ENCODE results near the gene NIP7. TPM values are rescaled to one million over a fixed set of nuclear protein-coding genes. Genes with fewer than 3 reads are reported as not detected.

The NIP7 gene
- total RNA-seq, 6 donors from 2014 or later, result 2.7 to 21.0 (median 14.1) TPM

GRCh38 chr16:69371564-69371963 is 32.0 kb downstream of the NIP7 start:
- DNase-seq, result no peak

GRCh38 chr16:69373019-69373418 is 33.4 kb downstream of the NIP7 start:
- TF ChIP-seq POLR2AphosphoS5 (IDR thresholded peaks at IDR 0.05), result no peak
- no peak for TF ChIP-seq EP300 (IDR thresholded peaks at IDR 0.05)
- no peak for TF ChIP-seq POLR2A (IDR thresholded peaks at IDR 0.05)
- no peak for TF ChIP-seq CTCF (IDR thresholded peaks at IDR 0.05)

More at GRCh38 chr16:69371564-69371963, 32.0 kb downstream of the NIP7 start:
- Histone ChIP-seq H3K36me3 (peaks cover 24 to 61% (median 45%) of the 10 kb centered on the region in 4 donors), H3K4me1 (no peaks in the 10 kb centered on the region), H3K4me3 (no peak overlapping the region), H3K27ac (no peak overlapping the region), H3K9me3 (no peaks in the 10 kb centered on the region), H3K27me3 (no peaks in the 10 kb centered on the region)
- WGBS, 2 donors, result 81 to 95% methylated on average over 2 of the region's 2 CpGs
- ATAC-seq (ENCODE audit: low FRiP score in 2 of 2), result no peak
- TF ChIP-seq POLR2AphosphoS5 (IDR thresholded peaks at IDR 0.05) (no peak), CTCF (IDR thresholded peaks at IDR 0.05) (no peak), EP300 (IDR thresholded peaks at IDR 0.05) (no peak), POLR2A (IDR thresholded peaks at IDR 0.05) (no peak)

GRCh38 chr16:69376393-69377059 is 37.0 kb downstream of the NIP7 start:
- H3K9me3 ChIP-seq, result no peaks in the 10 kb centered on the region
- no peak overlapping the region for H3K27ac ChIP-seq
- no peak for TF ChIP-seq CTCF (IDR thresholded peaks at IDR 0.05)
- no peak for TF ChIP-seq POLR2AphosphoS5 (IDR thresholded peaks at IDR 0.05)
- TF ChIP-seq POLR2A (IDR thresholded peaks at IDR 0.05), result no peak
- no peak for TF ChIP-seq EP300 (IDR thresholded peaks at IDR 0.05)
- no peak overlapping the region for H3K4me3 ChIP-seq
- 95 to 98% methylated on average over 10 of the region's 10 CpGs for WGBS, 2 donors
- DNase-seq (no peak), ATAC-seq (ENCODE audit: low FRiP score in 2 of 2) (no peak)
- peaks cover 0 to 57% (median 24%) of the 10 kb centered on the region in 4 donors for H3K36me3 ChIP-seq
- peaks cover 0 to 5% (median 2%) of the 10 kb centered on the region in 4 donors for H3K4me1 ChIP-seq
- no peaks in the 10 kb centered on the region for H3K27me3 ChIP-seq

More at GRCh38 chr16:69373019-69373418, 33.4 kb downstream of the NIP7 start:
- ATAC-seq (ENCODE audit: low FRiP score in 2 of 2) (no peak), DNase-seq (no peak)
- no peaks in the 10 kb centered on the region for H3K27me3 ChIP-seq
- no peak overlapping the region for H3K4me3 ChIP-seq
- WGBS, 2 donors, result 94 to 100% methylated on average over 1 of the region's 1 CpG
- H3K27ac ChIP-seq, result no peak overlapping the region
- H3K9me3 ChIP-seq, result no peaks in the 10 kb centered on the region
- no peaks in the 10 kb centered on the region for H3K4me1 ChIP-seq
- H3K36me3 ChIP-seq, result peaks cover 13 to 57% (median 32%) of the 10 kb centered on the region in 4 donors

GRCh38 chr16:69378036-69378435 is 38.5 kb downstream of the NIP7 start:
- Histone ChIP-seq H3K27me3 (no peaks in the 10 kb centered on the region), H3K4me3 (no peak overlapping the region), H3K4me1 (peaks cover 0 to 12% (median 5%) of the 10 kb centered on the region in 4 donors), H3K27ac (peak overlapping the region in 1 of 4 donors; percentile 53), H3K9me3 (no peaks in the 10 kb centered on the region), H3K36me3 (peaks cover 2 to 61% (median 25%) of the 10 kb centered on the region in 4 donors)
- no peak for ATAC-seq (ENCODE audit: low FRiP score in 2 of 2)
- WGBS, 2 donors, result 82 to 100% methylated on average over 1 of the region's 1 CpG
- no peak for DNase-seq
- no peak for TF ChIP-seq CTCF (IDR thresholded peaks at IDR 0.05)
- TF ChIP-seq POLR2A (IDR thresholded peaks at IDR 0.05), result no peak
- no peak for TF ChIP-seq POLR2AphosphoS5 (IDR thresholded peaks at IDR 0.05)
- no peak for TF ChIP-seq EP300 (IDR thresholded peaks at IDR 0.05)

GRCh38 chr16:69378760-69379159 is 39.2 kb downstream of the NIP7 start:
- Histone ChIP-seq H3K9me3 (no peaks in the 10 kb centered on the region), H3K36me3 (peaks cover 7 to 68% (median 29%) of the 10 kb centered on the region in 4 donors), H3K4me3 (no peak overlapping the region), H3K27me3 (no peaks in the 10 kb centered on the region), H3K27ac (peak overlapping the region in 1 of 4 donors; percentile 53), H3K4me1 (peaks cover under 1 to 15% (median 5%) of the 10 kb centered on the region in 4 donors)
- 55 to 76% methylated on average over 1 of the region's 1 CpG for WGBS, 2 donors
- DNase-seq, result no peak
- no peak for ATAC-seq (ENCODE audit: low FRiP score in 2 of 2)
- TF ChIP-seq CTCF (IDR thresholded peaks at IDR 0.05) (no peak), POLR2A (IDR thresholded peaks at IDR 0.05) (no peak), EP300 (IDR thresholded peaks at IDR 0.05) (no peak), POLR2AphosphoS5 (IDR thresholded peaks at IDR 0.05) (no peak)

Measured in upper lobe of left lung (tissue), 6 donors.